CD14-positive monocyte (primary cell): ENCODE data around the gene KLK12. TPM values are rescaled to one million over a fixed set of nuclear protein-coding genes. Genes with fewer than 3 reads are reported as not detected.
A peak's percentile ranks its signal among the peaks of the same experiment; 100 is the strongest.

Source experiments
- DNase-seq, 3 donors: peaks; one replicate each; pipeline ENCODE4 v3.0.0-alpha.2; 2011 to 2022
- H2AFZ ChIP-seq: 2 replicates; pipeline ENCODE4 v1.6.0; 2012; ENCODE audit warnings: mild to moderate bottlenecking, low read depth, low read length, inconsistent platforms; ENCODE audit not compliant: insufficient read depth, poor library complexity, severe bottlenecking
- H3K27ac ChIP-seq, 2 donors: 1 replicate in 1 of 2; 2 replicates in 1 of 2; pipeline ENCODE4 v1.5.1; 2012 to 2013; ENCODE audit warnings: low read length in 2 of 2, control low read depth in 1 of 2, inconsistent platforms in 1 of 2, low read depth in 1 of 2, mild to moderate bottlenecking in 1 of 2
- H3K27me3 ChIP-seq, 2 donors: one replicate each; pipeline versions ENCODE4 v1.6.0 to v1.6.1; 2011 to 2013; ENCODE audit warnings: low read length in 2 of 2; ENCODE audit not compliant: control insufficient read depth in 2 of 2, insufficient read depth in 2 of 2
- H3K36me3 ChIP-seq, 2 donors: replicated peaks in 1 of 2; 1 replicate in 1 of 2; 2 replicates in 1 of 2; pipeline versions ENCODE4 v1.5.1 to v1.6.1; 2012 to 2013; ENCODE audit warnings: low read length in 2 of 2, control low read depth in 1 of 2, inconsistent platforms in 1 of 2, mild to moderate bottlenecking in 1 of 2; ENCODE audit not compliant: insufficient read depth in 2 of 2, control insufficient read depth in 1 of 2
- H3K4me1 ChIP-seq, 2 donors: 1 replicate in 1 of 2; 2 replicates in 1 of 2; pipeline versions ENCODE4 v1.5.1 to v1.6.1; 2012 to 2013; ENCODE audit warnings: low read length in 2 of 2, control low read depth in 1 of 2, inconsistent platforms in 1 of 2, mild to moderate bottlenecking in 1 of 2, moderate library complexity in 1 of 2; ENCODE audit not compliant: insufficient read depth in 2 of 2, control insufficient read depth in 1 of 2
- H3K4me2 ChIP-seq: replicated peaks from 2 replicates; pipeline ENCODE3; 2012; ENCODE audit warnings: low read length, moderate library complexity, mild to moderate bottlenecking; ENCODE audit not compliant: poor library complexity, severe bottlenecking; ENCODE audit errors: extremely low read depth
- H3K4me3 ChIP-seq, 3 experiments: fragments of 200-600 bp in 1 of 3; sonication (generic) in 1 of 3; replicated peaks in 1 of 3; 1 replicate in 2 of 3; 2 replicates in 1 of 3; pipeline ENCODE4 v1.5.1; 2011 to 2013; ENCODE audit warnings: low read length in 3 of 3, mild to moderate bottlenecking in 3 of 3, control low read depth in 2 of 3, low read depth in 2 of 3, inconsistent platforms in 1 of 3, moderate library complexity in 1 of 3
- H3K79me2 ChIP-seq: 2 replicates; pipeline ENCODE4 v1.6.0; 2012; ENCODE audit warnings: mild to moderate bottlenecking, control low read depth, inconsistent platforms, low read length, moderate library complexity; ENCODE audit not compliant: insufficient read depth
- H3K9ac ChIP-seq: 2 replicates; pipeline ENCODE4 v1.6.0; 2017; ENCODE audit warnings: low read length, mild to moderate bottlenecking; ENCODE audit not compliant: insufficient read depth, poor library complexity, severe bottlenecking
- H3K9me3 ChIP-seq, 2 donors: replicated peaks in 1 of 2; 1 replicate in 1 of 2; 2 replicates in 1 of 2; pipeline versions ENCODE4 v1.5.1 to v1.6.1; 2012 to 2013; ENCODE audit warnings: low read length in 2 of 2, control low read depth in 1 of 2; ENCODE audit not compliant: control insufficient read depth in 1 of 2, insufficient read depth in 1 of 2
- H4K20me1 ChIP-seq: 2 replicates; pipeline ENCODE4 v1.6.0; 2012; ENCODE audit warnings: mild to moderate bottlenecking, low read length, control low read depth, moderate library complexity; ENCODE audit not compliant: insufficient read depth
- H3K27ac Mint-ChIP-seq, 7 donors: one replicate each; pipeline ENCODE4 v1.8.0; 2020; ENCODE audit warnings: mild to moderate bottlenecking in 7 of 7, mixed read lengths in 7 of 7, moderate library complexity in 6 of 7, inconsistent platforms in 2 of 7
- H3K27me3 Mint-ChIP-seq, 3 donors: one replicate each; pipeline ENCODE4 v1.8.0; 2021 to 2022; ENCODE audit warnings: low read depth in 3 of 3, mild to moderate bottlenecking in 3 of 3, mixed read lengths in 3 of 3, moderate library complexity in 3 of 3, inconsistent platforms in 1 of 3
- H3K36me3 Mint-ChIP-seq, 2 donors: one replicate each; pipeline ENCODE4 v1.8.0; 2020; ENCODE audit warnings: mixed read lengths in 2 of 2, inconsistent platforms in 1 of 2, mild to moderate bottlenecking in 1 of 2
- H3K4me1 Mint-ChIP-seq: one replicate; pipeline ENCODE4 v1.8.0; 2020; ENCODE audit warnings: mild to moderate bottlenecking, mixed read lengths
- H3K4me3 Mint-ChIP-seq, 2 donors: one replicate each; pipeline ENCODE4 v1.8.0; 2020; ENCODE audit warnings: mild to moderate bottlenecking in 2 of 2, mixed read lengths in 2 of 2, moderate library complexity in 1 of 2
- H3K9me3 Mint-ChIP-seq, 7 donors: one replicate each; pipeline ENCODE4 v1.8.0; 2020 to 2022; ENCODE audit warnings: mixed read lengths in 7 of 7, mild to moderate bottlenecking in 6 of 7, moderate library complexity in 6 of 7, inconsistent platforms in 2 of 7
- WGBS: methylation state at CpG from one replicate; pipeline ENCODE4 v1.1.5; 2013; ENCODE audit warnings: missing lambda C conversion rate; ENCODE audit not compliant: insufficient coverage; 5-methylcytosine and 5-hydroxymethylcytosine counted together
- intact Hi-C, 2 donors: fragments of 100-400 bp; cut with micrococcal nuclease; formaldehyde crosslinking; loops; one replicate each; pipeline versions ENCODE4 v1.15.0 to v1.15.1; 2023
- polyA plus RNA-seq, 3 donors: library from polyadenylated mRNA; depleted of rRNA in 1 of 3; unstranded in 2 of 3; stranded (reverse) in 1 of 3; fragments of 300-500 nt in 2 of 3; fragments of >200 nt in 1 of 3; fragmentation: Illumina TruSeq in 2 of 3; gene quantifications; 1 replicate in 2 of 3; 2 replicates in 1 of 3; pipeline ENCODE4 v1.2.3, GENCODE V29; 2012 to 2021
- TF ChIP-seq, protein P1 (sequence below): fragments of 200-600 bp; IDR thresholded peaks from one replicate; pipeline ENCODE4 v1.8.0; 2022; ENCODE audit warnings: antibody characterized with exemption, mild to moderate bottlenecking

Gene KLK12
- polyA plus RNA-seq, 3 donors, result not detected

DNA sequence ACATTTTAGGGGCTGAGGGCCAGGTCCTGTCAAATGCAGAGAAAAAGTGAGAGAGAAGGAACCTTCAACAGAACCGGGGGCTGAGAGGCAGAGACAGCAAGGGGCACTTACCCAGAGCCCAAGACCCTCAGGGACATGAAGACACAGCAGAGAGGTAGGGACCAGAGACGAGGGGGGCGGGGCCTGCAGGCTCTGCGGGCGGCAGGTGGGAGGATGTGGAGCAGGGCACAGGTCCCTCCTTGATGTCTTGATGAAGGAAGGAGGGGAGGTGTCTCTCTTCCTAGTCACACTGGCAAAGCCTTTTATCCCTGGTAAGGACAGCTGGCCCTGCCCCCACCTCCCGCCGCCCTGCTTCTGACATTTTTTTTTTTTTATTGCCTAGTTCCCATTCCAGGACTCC is 47.8 kb upstream of the KLK12 start, which contains the start of gene KLK14:
Gene KLK14 (minus strand): TSS at position 277 of the 400 bp plus-strand sequence. CDS start 273 bp downstream, at position 4.
- H3K4me1 ChIP-seq, result no peaks in the 10 kb centered on the region
- no peak within 1 kb of the TSS for H3K27ac ChIP-seq
- WGBS, result 61% methylated on average over 3 of the region's 7 CpGs
- Mint-ChIP-seq H3K36me3 (no peaks in the 10 kb centered on the region), H3K4me1 (no peaks in the 10 kb centered on the region), H3K9me3 (peaks cover 0 to 2% (median 0%) of the 10 kb centered on the region in 7 donors), H3K4me3 (peak within 1 kb of the TSS in 1 of 2 donors; percentile 1), H3K27ac (peak within 1 kb of the TSS in 1 of 7 donors; percentile 1), H3K27me3 (peaks cover 14 to 22% (median 15%) of the 10 kb centered on the region in 3 donors)
- H2AFZ ChIP-seq, result no peak within 1 kb of the TSS
- H3K9ac ChIP-seq, result no peak within 1 kb of the TSS
- no peak for DNase-seq
- TF ChIP-seq, protein P1, sequence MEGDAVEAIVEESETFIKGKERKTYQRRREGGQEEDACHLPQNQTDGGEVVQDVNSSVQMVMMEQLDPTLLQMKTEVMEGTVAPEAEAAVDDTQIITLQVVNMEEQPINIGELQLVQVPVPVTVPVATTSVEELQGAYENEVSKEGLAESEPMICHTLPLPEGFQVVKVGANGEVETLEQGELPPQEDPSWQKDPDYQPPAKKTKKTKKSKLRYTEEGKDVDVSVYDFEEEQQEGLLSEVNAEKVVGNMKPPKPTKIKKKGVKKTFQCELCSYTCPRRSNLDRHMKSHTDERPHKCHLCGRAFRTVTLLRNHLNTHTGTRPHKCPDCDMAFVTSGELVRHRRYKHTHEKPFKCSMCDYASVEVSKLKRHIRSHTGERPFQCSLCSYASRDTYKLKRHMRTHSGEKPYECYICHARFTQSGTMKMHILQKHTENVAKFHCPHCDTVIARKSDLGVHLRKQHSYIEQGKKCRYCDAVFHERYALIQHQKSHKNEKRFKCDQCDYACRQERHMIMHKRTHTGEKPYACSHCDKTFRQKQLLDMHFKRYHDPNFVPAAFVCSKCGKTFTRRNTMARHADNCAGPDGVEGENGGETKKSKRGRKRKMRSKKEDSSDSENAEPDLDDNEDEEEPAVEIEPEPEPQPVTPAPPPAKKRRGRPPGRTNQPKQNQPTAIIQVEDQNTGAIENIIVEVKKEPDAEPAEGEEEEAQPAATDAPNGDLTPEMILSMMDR, result no peak
- H4K20me1 ChIP-seq, result no peaks in the 10 kb centered on the region
- no peaks in the 10 kb centered on the region for H3K27me3 ChIP-seq
- no peaks in the 10 kb centered on the region for H3K36me3 ChIP-seq
- H3K4me2 ChIP-seq, result no peak within 1 kb of the TSS
- intact Hi-C loops, result no loop called here
- no peak within 1 kb of the TSS for H3K4me3 ChIP-seq
- H3K9me3 ChIP-seq, result no peaks in the 10 kb centered on the region
- no peaks in the 10 kb centered on the region for H3K79me2 ChIP-seq

DNA sequence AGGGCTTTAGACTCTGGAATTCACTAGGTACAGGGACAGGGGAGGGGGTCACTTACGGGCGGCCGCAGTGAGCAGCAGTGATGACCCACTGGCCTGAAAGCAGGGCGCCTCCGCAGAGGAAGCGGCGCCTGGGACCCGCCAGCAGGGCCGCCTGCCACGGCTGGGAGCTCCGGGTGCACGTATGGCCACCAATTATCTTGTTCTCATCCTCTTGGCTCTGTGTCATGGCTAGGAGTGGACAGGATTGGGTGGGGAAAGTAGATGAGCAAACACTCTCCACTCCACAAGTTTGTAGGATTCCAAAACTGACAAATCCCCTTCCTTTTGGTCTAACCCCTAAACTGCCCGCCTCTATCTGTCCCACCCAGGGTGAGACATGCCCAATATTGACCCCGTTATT is 46.7 kb upstream of the KLK12 start:
- no peak overlapping the region for H3K4me3 Mint-ChIP-seq
- Histone ChIP-seq H3K4me3 (no peak overlapping the region), H3K4me1 (no peaks in the 10 kb centered on the region), H4K20me1 (no peaks in the 10 kb centered on the region), H3K9ac (no peak overlapping the region), H3K4me2 (no peak overlapping the region), H2AFZ (no peak overlapping the region), H3K27me3 (no peaks in the 10 kb centered on the region), H3K79me2 (no peaks in the 10 kb centered on the region), H3K27ac (no peak overlapping the region), H3K36me3 (no peaks in the 10 kb centered on the region), H3K9me3 (no peaks in the 10 kb centered on the region)
- 94% methylated on average over 5 of the region's 14 CpGs for WGBS
- H3K27me3 Mint-ChIP-seq, result peaks cover 10 to 26% (median 16%) of the 10 kb centered on the region in 3 donors
- intact Hi-C loops, result no loop called here
- TF ChIP-seq, protein P1, result no peak
- H3K9me3 Mint-ChIP-seq, result peaks cover 0 to 2% (median 0%) of the 10 kb centered on the region in 7 donors
- H3K27ac Mint-ChIP-seq, result no peak overlapping the region
- no peak for DNase-seq
- no peaks in the 10 kb centered on the region for H3K36me3 Mint-ChIP-seq
- H3K4me1 Mint-ChIP-seq, result no peaks in the 10 kb centered on the region
